ENCODE measurements around the gene THAP7.

DNA sequence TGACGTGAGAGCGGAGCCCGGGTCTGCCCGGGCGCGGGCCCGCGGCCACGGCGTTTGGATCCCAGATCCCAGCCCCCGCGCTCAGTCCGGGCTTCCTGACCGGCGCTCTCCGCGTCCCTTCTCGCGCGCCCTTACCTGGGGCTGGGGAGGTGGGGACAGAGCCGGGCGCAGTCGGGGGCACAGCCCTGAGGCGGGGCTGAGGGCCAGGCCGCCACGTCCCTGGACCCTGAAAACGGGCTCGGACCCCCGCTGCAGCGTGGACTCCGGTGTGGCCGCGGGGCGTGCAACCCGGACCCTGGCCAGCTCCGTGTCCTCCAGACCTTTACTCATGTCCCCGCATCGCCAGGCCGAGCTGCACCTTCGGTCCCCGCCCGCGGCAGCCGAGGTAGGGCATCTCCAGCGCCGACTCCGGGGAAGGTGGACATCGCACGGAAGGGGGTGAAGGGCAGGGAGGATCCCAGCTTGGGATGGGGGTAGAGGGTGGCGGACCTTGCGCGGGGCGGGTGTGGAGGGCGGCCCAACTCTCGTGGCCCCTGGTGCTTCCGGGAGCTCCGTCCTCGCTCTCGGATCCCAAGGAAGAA lies 44.7 kb downstream of the THAP7 start:
- TF ChIP-seq, protein P1, sequence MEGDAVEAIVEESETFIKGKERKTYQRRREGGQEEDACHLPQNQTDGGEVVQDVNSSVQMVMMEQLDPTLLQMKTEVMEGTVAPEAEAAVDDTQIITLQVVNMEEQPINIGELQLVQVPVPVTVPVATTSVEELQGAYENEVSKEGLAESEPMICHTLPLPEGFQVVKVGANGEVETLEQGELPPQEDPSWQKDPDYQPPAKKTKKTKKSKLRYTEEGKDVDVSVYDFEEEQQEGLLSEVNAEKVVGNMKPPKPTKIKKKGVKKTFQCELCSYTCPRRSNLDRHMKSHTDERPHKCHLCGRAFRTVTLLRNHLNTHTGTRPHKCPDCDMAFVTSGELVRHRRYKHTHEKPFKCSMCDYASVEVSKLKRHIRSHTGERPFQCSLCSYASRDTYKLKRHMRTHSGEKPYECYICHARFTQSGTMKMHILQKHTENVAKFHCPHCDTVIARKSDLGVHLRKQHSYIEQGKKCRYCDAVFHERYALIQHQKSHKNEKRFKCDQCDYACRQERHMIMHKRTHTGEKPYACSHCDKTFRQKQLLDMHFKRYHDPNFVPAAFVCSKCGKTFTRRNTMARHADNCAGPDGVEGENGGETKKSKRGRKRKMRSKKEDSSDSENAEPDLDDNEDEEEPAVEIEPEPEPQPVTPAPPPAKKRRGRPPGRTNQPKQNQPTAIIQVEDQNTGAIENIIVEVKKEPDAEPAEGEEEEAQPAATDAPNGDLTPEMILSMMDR (conservative IDR thresholded peaks at IDR 0.05; ENCODE audit: low read depth, low read length) = no peak
- TF ChIP-seq CEBPB (IDR thresholded peaks at IDR 0.05; ENCODE audit: low read depth, low read length) = no peak
- TF ChIP-seq RFX5 (IDR thresholded peaks at IDR 0.05; ENCODE audit: low read depth, low read length) = no peak
- TF ChIP-seq POLR2A (IDR thresholded peaks at IDR 0.05; ENCODE audit: low read depth, low read length) = no peak
- no peak for TF ChIP-seq CHD1 (IDR thresholded peaks at IDR 0.05; ENCODE audit: low read depth, low read length)
